ENCODE data around the gene CLHC1.
A peak's percentile ranks its signal among the peaks of the same experiment; 100 is the strongest.
"Not testable (repeated sequence)": the region's sequence is repeated elsewhere in the genome, so short reads cannot be mapped to it uniquely, and the experiment has no call there.

The CLHC1 gene

GRCh38 chr2:55134316-55134706, 97.8 kb downstream of the CLHC1 start:
- no peak for DNase-seq (ENCODE audit: low read depth)

- DNase-seq (ENCODE audit: low read depth): peak; percentile 90
These were observed 98.4 kb downstream of the CLHC1 start for GRCh38 chr2:55133467-55134315.

- no peak for DNase-seq (ENCODE audit: low read depth)
These were observed 101.2 kb downstream of the CLHC1 start for GRCh38 chr2:55130849-55131248.

GRCh38 chr2:55126643-55127042, 105.5 kb downstream of the CLHC1 start:
- not testable (repeated sequence) for DNase-seq (ENCODE audit: low read depth)
